ENCODE results near the gene IGLL1.
"Not testable (repeated sequence)": the region's sequence is repeated elsewhere in the genome, so short reads cannot be mapped to it uniquely, and the experiment has no call there.

The IGLL1 gene

DNA sequence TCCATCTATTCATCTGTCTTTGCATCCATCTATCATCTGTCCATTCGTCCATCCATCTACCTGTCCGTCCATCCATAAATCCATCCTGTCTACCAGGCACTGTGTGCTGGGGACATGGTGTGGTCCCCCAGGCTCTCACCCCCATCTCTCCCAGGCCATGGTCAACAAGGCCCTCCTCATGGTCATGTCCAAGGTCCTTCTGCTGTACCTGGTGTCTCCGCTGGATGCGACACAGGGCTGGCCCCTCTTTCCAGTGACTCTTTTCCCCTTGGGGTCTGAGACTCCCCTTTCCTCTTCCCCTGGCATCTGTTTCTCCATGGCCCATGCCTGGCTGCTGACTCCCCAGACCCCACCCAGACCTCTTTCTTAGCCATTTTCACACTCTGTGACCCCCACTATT lies 4.5 kb downstream of the IGLL1 start:
- TF ChIP-seq CTCF (conservative IDR thresholded peaks at IDR 0.05; ENCODE audit: low read depth), result no peak
- ChIA-PET CTCF (interaction anchor here (0.5 kb wide), 1 partner anchor 34 kb away, joined by 3 read pairs; no protein-coding TSS in a partner anchor), POLR2A (ENCODE audit: low non-redundant PET) (no interaction called here)
- DNase-seq (ENCODE audit: low spot score), result no peak
- no peak overlapping the region for H3K27ac ChIP-seq

- no peak for TF ChIP-seq CTCF (conservative IDR thresholded peaks at IDR 0.05; ENCODE audit: low read depth)
- no peak for DNase-seq (ENCODE audit: low spot score)
- ChIA-PET CTCF (no interaction called here), POLR2A (ENCODE audit: low non-redundant PET) (no interaction called here)
- no peak overlapping the region for H3K27ac ChIP-seq
Measured at GRCh38 chr22:23574877-23575276, 5.2 kb downstream of the IGLL1 start.

GRCh38 chr22:23574371-23574811 lies 5.7 kb downstream of the IGLL1 start:
- CTCF ChIA-PET, result no interaction called here
- POLR2A ChIA-PET (ENCODE audit: low non-redundant PET), result no interaction called here
- H3K27ac ChIP-seq, result no peak overlapping the region

GRCh38 chr22:23573701-23574235 lies 6.3 kb downstream of the IGLL1 start:
- POLR2A ChIA-PET (ENCODE audit: low non-redundant PET); CTCF ChIA-PET; DNase-seq (ENCODE audit: low spot score); H3K27ac ChIP-seq: not testable (repeated sequence)

More at GRCh38 chr22:23574371-23574811, 5.7 kb downstream of the IGLL1 start:
- TF ChIP-seq CTCF (conservative IDR thresholded peaks at IDR 0.05; ENCODE audit: low read depth), result no peak
- DNase-seq (ENCODE audit: low spot score), result no peak

- CTCF ChIA-PET; H3K27ac ChIP-seq; DNase-seq (ENCODE audit: low spot score); POLR2A ChIA-PET (ENCODE audit: low non-redundant PET): not testable (repeated sequence)
Measured at GRCh38 chr22:23573106-23573505, 7.0 kb downstream of the IGLL1 start.

DNA sequence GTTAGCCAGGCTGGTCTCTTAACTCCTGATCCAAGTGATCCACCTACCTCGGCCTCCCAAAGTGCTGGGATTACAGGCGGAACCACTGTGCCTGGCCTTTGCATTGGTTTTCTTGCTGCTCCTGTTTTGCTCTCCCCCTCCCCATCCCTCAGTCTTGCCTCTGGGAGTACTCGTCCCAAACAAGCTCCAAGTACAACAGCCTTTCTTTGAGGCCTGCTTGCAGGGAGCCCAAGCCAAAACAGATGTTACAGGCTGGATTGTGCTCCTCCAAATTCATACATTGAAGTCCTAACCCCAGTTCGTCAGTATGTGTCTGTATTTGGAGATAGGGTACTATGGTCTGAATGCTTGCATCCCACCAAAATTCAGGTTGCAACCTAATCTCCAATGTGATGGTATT lies 8.6 kb downstream of the IGLL1 start:
- no peak for TF ChIP-seq CTCF (conservative IDR thresholded peaks at IDR 0.05; ENCODE audit: low read depth)
- ChIA-PET CTCF (no interaction called here), POLR2A (ENCODE audit: low non-redundant PET) (no interaction called here)
- no peak for DNase-seq (ENCODE audit: low spot score)
- H3K27ac ChIP-seq, result no peak overlapping the region

- no peak for TF ChIP-seq CTCF (conservative IDR thresholded peaks at IDR 0.05; ENCODE audit: low read depth)
- POLR2A ChIA-PET (ENCODE audit: low non-redundant PET), result no interaction called here
- no peak overlapping the region for H3K27ac ChIP-seq
- no peak for DNase-seq (ENCODE audit: low spot score)
- CTCF ChIA-PET, result interaction anchor here (0.6 kb wide), 2 partner anchors 25 to 279 kb away, joined by 3 read pairs; no protein-coding TSS in a partner anchor
Measured at GRCh38 chr22:23570681-23571080, 9.4 kb downstream of the IGLL1 start.

GRCh38 chr22:23569716-23570115 lies 10.4 kb downstream of the IGLL1 start:
- no peak for TF ChIP-seq CTCF (conservative IDR thresholded peaks at IDR 0.05; ENCODE audit: low read depth)
- H3K27ac ChIP-seq, result no peak overlapping the region
- CTCF ChIA-PET, result no interaction called here
- POLR2A ChIA-PET (ENCODE audit: low non-redundant PET), result no interaction called here
- no peak for DNase-seq (ENCODE audit: low spot score)
